Measurements from ENCODE around the gene PRUNE1.

PRUNE1 gene

GRCh38 chr1:150970808-150971582, 37.3 kb upstream of the PRUNE1 start:
- Histone ChIP-seq H3K36me3 (ENCODE audit: control insufficient read depth in 2 of 2, insufficient read depth in 2 of 2, low read length in 2 of 2) (peaks cover 29 to 30% of the 10 kb centered on the region in 2 donors), H3K4me3 (ENCODE audit: low read length in 2 of 2) (peak overlapping the region in 1 of 2 donors; percentile 26), H3K4me1 (ENCODE audit: control insufficient read depth in 2 of 2, insufficient read depth in 2 of 2, low read length in 2 of 2) (peaks cover 34 to 38% of the 10 kb centered on the region in 2 donors), H3K9me3 (ENCODE audit: control insufficient read depth in 2 of 2, low read length in 2 of 2) (no peaks in the 10 kb centered on the region), H3K9ac (ENCODE audit: low read depth in 1 of 2, low read length in 2 of 2) (peak overlapping the region; percentile 8 to 37), H3K27ac (ENCODE audit: low read depth in 2 of 2, low read length in 2 of 2) (peak overlapping the region; percentile 58 to 61), H3K27me3 (ENCODE audit: control insufficient read depth in 2 of 2, insufficient read depth in 2 of 2, low read length in 2 of 2) (no peaks in the 10 kb centered on the region)

GRCh38 chr1:150971583-150972416, 36.4 kb upstream of the PRUNE1 start:
- peaks cover 21 to 22% of the 10 kb centered on the region in 2 donors for H3K36me3 ChIP-seq (ENCODE audit: control insufficient read depth in 2 of 2, insufficient read depth in 2 of 2, low read length in 2 of 2)
- peak overlapping the region; percentile 38 to 88 for H3K4me3 ChIP-seq (ENCODE audit: low read length in 2 of 2)
- H3K9ac ChIP-seq (ENCODE audit: low read depth in 1 of 2, low read length in 2 of 2): peak overlapping the region in 1 of 2 donors; percentile 37
- no peaks in the 10 kb centered on the region for H3K9me3 ChIP-seq (ENCODE audit: control insufficient read depth in 2 of 2, low read length in 2 of 2)
- peaks cover 36 to 39% of the 10 kb centered on the region in 2 donors for H3K4me1 ChIP-seq (ENCODE audit: control insufficient read depth in 2 of 2, insufficient read depth in 2 of 2, low read length in 2 of 2)
- H3K27me3 ChIP-seq (ENCODE audit: control insufficient read depth in 2 of 2, insufficient read depth in 2 of 2, low read length in 2 of 2): no peaks in the 10 kb centered on the region
- H3K27ac ChIP-seq (ENCODE audit: low read depth in 2 of 2, low read length in 2 of 2): peak overlapping the region; percentile 58 to 61

- peak overlapping the region; percentile 88 to 93 for H3K4me3 ChIP-seq (ENCODE audit: low read length in 2 of 2)
These were observed 35.8 kb upstream of the PRUNE1 start for GRCh38 chr1:150972417-150972940.

GRCh38 chr1:150973258-150973835, 34.9 kb upstream of the PRUNE1 start:
- peak overlapping the region; percentile 80 to 87 for H3K9ac ChIP-seq (ENCODE audit: low read depth in 1 of 2, low read length in 2 of 2)
- H3K9me3 ChIP-seq (ENCODE audit: control insufficient read depth in 2 of 2, low read length in 2 of 2): no peaks in the 10 kb centered on the region
- peaks cover 7% of the 10 kb centered on the region in 2 donors for H3K36me3 ChIP-seq (ENCODE audit: control insufficient read depth in 2 of 2, insufficient read depth in 2 of 2, low read length in 2 of 2)
- no peaks in the 10 kb centered on the region for H3K27me3 ChIP-seq (ENCODE audit: control insufficient read depth in 2 of 2, insufficient read depth in 2 of 2, low read length in 2 of 2)
- H3K4me3 ChIP-seq (ENCODE audit: low read length in 2 of 2): peak overlapping the region; percentile 88 to 93
- peaks cover 45 to 46% of the 10 kb centered on the region in 2 donors for H3K4me1 ChIP-seq (ENCODE audit: control insufficient read depth in 2 of 2, insufficient read depth in 2 of 2, low read length in 2 of 2)
- H3K27ac ChIP-seq (ENCODE audit: low read depth in 2 of 2, low read length in 2 of 2): peak overlapping the region; percentile 77 to 79

More at GRCh38 chr1:150972417-150972940, 35.8 kb upstream of the PRUNE1 start:
- no peaks in the 10 kb centered on the region for H3K27me3 ChIP-seq (ENCODE audit: control insufficient read depth in 2 of 2, insufficient read depth in 2 of 2, low read length in 2 of 2)
- H3K9ac ChIP-seq (ENCODE audit: low read depth in 1 of 2, low read length in 2 of 2): peak overlapping the region; percentile 47 to 87
- no peaks in the 10 kb centered on the region for H3K9me3 ChIP-seq (ENCODE audit: control insufficient read depth in 2 of 2, low read length in 2 of 2)
- peaks cover 42 to 45% of the 10 kb centered on the region in 2 donors for H3K4me1 ChIP-seq (ENCODE audit: control insufficient read depth in 2 of 2, insufficient read depth in 2 of 2, low read length in 2 of 2)
- H3K27ac ChIP-seq (ENCODE audit: low read depth in 2 of 2, low read length in 2 of 2): peak overlapping the region; percentile 14 to 43
- peaks cover 16% of the 10 kb centered on the region in 2 donors for H3K36me3 ChIP-seq (ENCODE audit: control insufficient read depth in 2 of 2, insufficient read depth in 2 of 2, low read length in 2 of 2)

- Histone ChIP-seq H3K27me3 (ENCODE audit: control insufficient read depth in 2 of 2, insufficient read depth in 2 of 2, low read length in 2 of 2) (no peaks in the 10 kb centered on the region), H3K36me3 (ENCODE audit: control insufficient read depth in 2 of 2, insufficient read depth in 2 of 2, low read length in 2 of 2) (peaks cover under 1% of the 10 kb centered on the region in 2 donors), H3K9me3 (ENCODE audit: control insufficient read depth in 2 of 2, low read length in 2 of 2) (no peaks in the 10 kb centered on the region), H3K27ac (ENCODE audit: low read depth in 2 of 2, low read length in 2 of 2) (peak overlapping the region; percentile 77 to 79), H3K4me1 (ENCODE audit: control insufficient read depth in 2 of 2, insufficient read depth in 2 of 2, low read length in 2 of 2) (peaks cover 45 to 46% of the 10 kb centered on the region in 2 donors), H3K9ac (ENCODE audit: low read depth in 1 of 2, low read length in 2 of 2) (peak overlapping the region; percentile 80 to 87), H3K4me3 (ENCODE audit: low read length in 2 of 2) (peak overlapping the region; percentile 88 to 93)
These were observed 34.2 kb upstream of the PRUNE1 start for GRCh38 chr1:150973836-150974579.

GRCh38 chr1:150974580-150975478, 33.4 kb upstream of the PRUNE1 start, which contains the start of gene CERS2:
TSS of gene CERS2 (minus strand) at chr1:150974835. CDS start at chr1:150969090, 5,745 bp downstream.
- peak within 1 kb of the TSS; percentile 88 to 93 for H3K4me3 ChIP-seq (ENCODE audit: low read length in 2 of 2)
- peak within 1 kb of the TSS; percentile 77 to 79 for H3K27ac ChIP-seq (ENCODE audit: low read depth in 2 of 2, low read length in 2 of 2)
- H3K27me3 ChIP-seq (ENCODE audit: control insufficient read depth in 2 of 2, insufficient read depth in 2 of 2, low read length in 2 of 2): no peaks in the 10 kb centered on the region
- peak within 1 kb of the TSS; percentile 80 to 87 for H3K9ac ChIP-seq (ENCODE audit: low read depth in 1 of 2, low read length in 2 of 2)
- H3K36me3 ChIP-seq (ENCODE audit: control insufficient read depth in 2 of 2, insufficient read depth in 2 of 2, low read length in 2 of 2): no peaks in the 10 kb centered on the region
- no peaks in the 10 kb centered on the region for H3K9me3 ChIP-seq (ENCODE audit: control insufficient read depth in 2 of 2, low read length in 2 of 2)
- peaks cover 51 to 53% of the 10 kb centered on the region in 2 donors for H3K4me1 ChIP-seq (ENCODE audit: control insufficient read depth in 2 of 2, insufficient read depth in 2 of 2, low read length in 2 of 2)

- Histone ChIP-seq H3K9me3 (ENCODE audit: control insufficient read depth in 2 of 2, low read length in 2 of 2) (no peaks in the 10 kb centered on the region), H3K27me3 (ENCODE audit: control insufficient read depth in 2 of 2, insufficient read depth in 2 of 2, low read length in 2 of 2) (no peaks in the 10 kb centered on the region), H3K4me1 (ENCODE audit: control insufficient read depth in 2 of 2, insufficient read depth in 2 of 2, low read length in 2 of 2) (peaks cover 43 to 47% of the 10 kb centered on the region in 2 donors), H3K27ac (ENCODE audit: low read depth in 2 of 2, low read length in 2 of 2) (no peak overlapping the region), H3K4me3 (ENCODE audit: low read length in 2 of 2) (no peak overlapping the region), H3K9ac (ENCODE audit: low read depth in 1 of 2, low read length in 2 of 2) (no peak overlapping the region), H3K36me3 (ENCODE audit: control insufficient read depth in 2 of 2, insufficient read depth in 2 of 2, low read length in 2 of 2) (no peaks in the 10 kb centered on the region)
These were observed 31.8 kb upstream of the PRUNE1 start for GRCh38 chr1:150976401-150976821.

GRCh38 chr1:150976879-150977694, 31.2 kb upstream of the PRUNE1 start:
- Histone ChIP-seq H3K9me3 (ENCODE audit: control insufficient read depth in 2 of 2, low read length in 2 of 2) (no peaks in the 10 kb centered on the region), H3K27me3 (ENCODE audit: control insufficient read depth in 2 of 2, insufficient read depth in 2 of 2, low read length in 2 of 2) (no peaks in the 10 kb centered on the region), H3K4me1 (ENCODE audit: control insufficient read depth in 2 of 2, insufficient read depth in 2 of 2, low read length in 2 of 2) (peaks cover 41 to 43% of the 10 kb centered on the region in 2 donors), H3K4me3 (ENCODE audit: low read length in 2 of 2) (peak overlapping the region in 1 of 2 donors; percentile 28), H3K9ac (ENCODE audit: low read depth in 1 of 2, low read length in 2 of 2) (peak overlapping the region in 1 of 2 donors; percentile 1), H3K27ac (ENCODE audit: low read depth in 2 of 2, low read length in 2 of 2) (peak overlapping the region; percentile 36 to 43), H3K36me3 (ENCODE audit: control insufficient read depth in 2 of 2, insufficient read depth in 2 of 2, low read length in 2 of 2) (no peaks in the 10 kb centered on the region)
